ENCODE results near the gene SPTBN5.

- TF ChIP-seq CTCF (IDR thresholded peaks at IDR 0.05) = no peak
- no peak for TF ChIP-seq ZNF512 (CRISPR knock-in tag; IDR thresholded peaks at IDR 0.05; ENCODE audit: borderline replicate concordance)
- TF ChIP-seq SMAD3 (CRISPR knock-in tag; IDR thresholded peaks at IDR 0.05; ENCODE audit: borderline replicate concordance) = no peak
- TF ChIP-seq E2F5 (CRISPR knock-in tag; IDR thresholded peaks at IDR 0.05) = no peak
These were observed 6.0 kb downstream of the SPTBN5 start for GRCh38 chr15:41887893-41888292.
